Mononuclear cell (primary cell): ENCODE measurements around the gene PPP1R14C. TPM values are rescaled to one million over a fixed set of nuclear protein-coding genes. Genes with fewer than 3 reads are reported as not detected.

Experiments
- H3K27me3 ChIP-seq: 2 replicates; pipeline ENCODE4 v1.6.0; 2011; ENCODE audit warnings: low read length, control low read depth; ENCODE audit not compliant: insufficient read depth
- H3K4me1 ChIP-seq: 2 replicates; pipeline ENCODE4 v1.5.1; 2011; ENCODE audit warnings: mild to moderate bottlenecking, low read length, control low read depth; ENCODE audit not compliant: insufficient read depth
- H3K4me3 ChIP-seq: 2 replicates; pipeline ENCODE4 v1.5.1; 2011; ENCODE audit warnings: mild to moderate bottlenecking, low read length, moderate library complexity
- H3K9me3 ChIP-seq: 2 replicates; pipeline ENCODE4 v1.5.1; 2011; ENCODE audit warnings: low read depth, mild to moderate bottlenecking, control low read depth, low read length
- total RNA-seq: library from RNA; depleted of rRNA; stranded (reverse); fragments of >200 nt; gene quantifications from one replicate; pipeline ENCODE4 v1.2.3, GENCODE V29; 2012

Gene PPP1R14C
- 0.21 TPM for total RNA-seq

DNA sequence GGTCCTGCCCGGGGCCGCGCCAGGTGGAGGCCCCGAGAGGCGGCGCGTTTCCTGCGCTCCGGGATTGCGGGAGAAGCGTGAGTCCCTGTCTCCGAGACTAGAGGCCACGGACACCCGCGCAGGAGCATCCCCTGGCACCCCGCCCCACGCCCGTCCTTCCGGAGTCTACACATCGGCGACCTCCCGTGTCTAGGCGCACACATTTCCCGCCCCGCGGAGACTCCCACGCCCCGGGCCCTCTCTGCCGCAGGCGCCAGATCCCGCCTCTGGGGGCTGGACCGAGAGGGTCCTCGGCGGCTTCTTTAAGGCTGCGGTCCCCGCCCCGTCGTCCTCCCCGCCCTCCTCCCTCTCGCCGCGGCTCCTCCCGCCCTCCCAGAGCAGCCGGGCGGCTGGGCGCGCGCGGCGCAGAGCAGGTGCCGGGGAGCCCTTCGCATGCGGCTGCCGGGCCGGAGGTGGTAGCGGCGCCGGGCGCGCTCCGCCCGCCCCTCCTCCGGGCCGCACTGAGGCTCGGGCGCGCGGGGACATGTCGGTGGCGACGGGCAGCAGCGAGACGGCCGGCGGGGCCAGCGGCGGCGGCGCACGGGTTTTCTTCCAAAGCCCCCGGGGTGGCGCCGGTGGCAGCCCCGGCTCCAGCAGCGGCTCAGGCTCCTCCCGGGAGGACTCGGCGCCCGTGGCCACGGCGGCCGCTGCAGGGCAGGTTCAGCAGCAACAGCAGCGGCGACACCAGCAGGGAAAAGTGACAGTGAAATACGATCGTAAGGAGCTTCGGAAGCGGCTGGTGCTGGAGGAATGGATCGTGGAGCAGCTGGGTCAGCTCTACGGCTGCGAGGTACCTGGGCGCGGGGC lies at the start of gene PPP1R14C:
Gene PPP1R14C, plus strand, starts transcription at position 375 of the 846 bp plus-strand sequence. Its CDS starts 149 bp downstream, at position 524.
- Histone ChIP-seq H3K4me3 (no peak within 1 kb of the TSS), H3K27me3 (peaks cover 76% of the 10 kb centered on the region), H3K9me3 (peaks cover 3% of the 10 kb centered on the region), H3K4me1 (peaks cover 33% of the 10 kb centered on the region)

GRCh38 chr6:150093397-150093796 lies 49.4 kb upstream of the PPP1R14C start:
- no peaks in the 10 kb centered on the region for H3K4me1 ChIP-seq
- H3K4me3 ChIP-seq = no peak overlapping the region
- H3K9me3 ChIP-seq = no peaks in the 10 kb centered on the region
- H3K27me3 ChIP-seq = no peaks in the 10 kb centered on the region

DNA sequence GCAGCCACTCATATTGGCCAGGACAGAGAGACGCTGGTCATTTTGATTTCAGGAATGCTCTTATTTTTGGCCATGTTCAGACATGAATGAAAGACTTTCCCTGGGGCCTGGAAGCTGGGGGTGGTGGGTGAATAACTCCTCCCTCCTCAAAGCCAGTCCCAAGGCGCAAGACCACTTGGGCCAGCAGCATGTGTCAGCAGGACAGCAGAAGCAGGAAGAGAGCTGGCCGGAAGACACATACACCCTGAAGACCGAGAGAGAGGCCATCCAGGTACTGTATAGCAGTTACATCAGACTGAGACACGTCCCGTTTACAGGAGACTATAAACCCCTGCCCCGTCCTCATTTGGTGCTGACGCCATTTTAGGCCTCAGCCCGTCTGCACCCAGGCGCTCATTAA lies 44.7 kb upstream of the PPP1R14C start:
- H3K9me3 ChIP-seq = no peaks in the 10 kb centered on the region
- H3K4me3 ChIP-seq = no peak overlapping the region
- H3K27me3 ChIP-seq = peaks cover 6% of the 10 kb centered on the region
- no peaks in the 10 kb centered on the region for H3K4me1 ChIP-seq

DNA sequence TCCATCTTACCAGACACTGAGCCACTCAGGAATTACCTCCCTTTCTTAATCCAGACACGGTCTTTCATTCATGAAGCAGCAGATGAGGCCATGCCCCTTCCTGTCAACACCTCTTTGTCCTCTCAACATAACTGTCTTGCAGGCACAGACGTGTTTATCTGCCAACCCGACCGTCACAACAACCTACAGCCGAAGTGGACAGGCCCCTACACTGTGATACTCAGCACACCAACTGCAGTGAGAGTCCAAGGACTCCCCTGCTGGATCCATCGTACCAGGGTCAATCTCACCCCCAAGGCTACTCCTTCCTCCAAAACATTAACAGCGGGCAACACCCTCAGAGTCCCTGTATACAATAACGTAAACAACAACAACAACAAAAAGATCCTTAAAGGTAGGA lies 43.3 kb upstream of the PPP1R14C start:
- Histone ChIP-seq H3K27me3 (peaks cover 6% of the 10 kb centered on the region), H3K9me3 (no peaks in the 10 kb centered on the region), H3K4me1 (no peaks in the 10 kb centered on the region), H3K4me3 (no peak overlapping the region)

GRCh38 chr6:150099953-150100352 lies 42.9 kb upstream of the PPP1R14C start:
- Histone ChIP-seq H3K27me3 (peaks cover 6% of the 10 kb centered on the region), H3K9me3 (no peaks in the 10 kb centered on the region), H3K4me3 (no peak overlapping the region), H3K4me1 (no peaks in the 10 kb centered on the region)

DNA sequence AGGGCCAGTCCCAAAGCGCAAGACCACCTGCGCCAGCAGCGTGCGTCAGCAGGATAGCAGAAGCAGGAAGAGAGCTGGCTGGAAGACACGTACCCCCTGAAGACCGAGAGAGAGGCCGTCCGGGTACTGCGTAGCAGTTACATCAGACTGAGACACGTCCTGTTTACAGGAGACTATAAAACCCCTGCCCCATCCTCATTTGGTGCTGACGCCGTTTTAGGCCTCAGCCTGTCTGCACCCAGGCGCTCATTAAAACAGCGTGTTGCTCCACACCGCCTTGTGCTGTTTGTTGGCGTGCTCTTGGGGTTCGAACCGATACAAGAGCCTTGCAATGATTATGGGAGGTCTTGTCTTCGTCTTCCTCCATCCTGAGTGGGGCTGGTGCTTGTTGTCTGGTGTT lies 42.1 kb upstream of the PPP1R14C start:
- no peaks in the 10 kb centered on the region for H3K4me1 ChIP-seq
- no peak overlapping the region for H3K4me3 ChIP-seq
- H3K27me3 ChIP-seq = peaks cover 6% of the 10 kb centered on the region
- no peaks in the 10 kb centered on the region for H3K9me3 ChIP-seq

GRCh38 chr6:150102750-150103270 lies 40.0 kb upstream of the PPP1R14C start:
- Histone ChIP-seq H3K9me3 (no peaks in the 10 kb centered on the region), H3K4me3 (no peak overlapping the region), H3K27me3 (peaks cover 6% of the 10 kb centered on the region), H3K4me1 (no peaks in the 10 kb centered on the region)

- H3K9me3 ChIP-seq = no peaks in the 10 kb centered on the region
- no peak overlapping the region for H3K4me3 ChIP-seq
- no peaks in the 10 kb centered on the region for H3K27me3 ChIP-seq
- no peaks in the 10 kb centered on the region for H3K4me1 ChIP-seq
Observed at GRCh38 chr6:150112233-150112632, 30.6 kb upstream of the PPP1R14C start.

DNA sequence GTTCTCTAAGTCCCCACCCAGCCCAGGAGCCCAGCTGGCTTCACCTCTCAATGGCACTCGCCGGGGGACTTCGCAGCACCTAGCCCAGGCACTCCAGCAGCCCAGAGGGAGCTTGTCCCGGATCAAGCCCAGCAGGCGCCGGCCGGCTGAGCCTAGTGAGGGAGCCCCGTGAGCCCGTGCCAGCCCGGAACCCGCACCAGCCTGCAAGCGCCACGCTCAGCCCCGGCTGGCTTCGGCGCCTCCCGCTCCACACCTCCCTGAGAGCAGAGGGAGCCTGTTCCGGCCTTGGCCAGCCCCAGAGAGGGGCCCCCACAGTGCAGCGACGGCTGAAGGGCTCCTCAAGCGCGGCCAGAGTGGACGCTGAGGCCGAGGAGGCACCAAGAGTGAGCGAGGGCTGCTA lies 27.1 kb upstream of the PPP1R14C start:
- Histone ChIP-seq H3K4me3 (no peak overlapping the region), H3K27me3 (no peaks in the 10 kb centered on the region), H3K9me3 (no peaks in the 10 kb centered on the region), H3K4me1 (no peaks in the 10 kb centered on the region)

DNA sequence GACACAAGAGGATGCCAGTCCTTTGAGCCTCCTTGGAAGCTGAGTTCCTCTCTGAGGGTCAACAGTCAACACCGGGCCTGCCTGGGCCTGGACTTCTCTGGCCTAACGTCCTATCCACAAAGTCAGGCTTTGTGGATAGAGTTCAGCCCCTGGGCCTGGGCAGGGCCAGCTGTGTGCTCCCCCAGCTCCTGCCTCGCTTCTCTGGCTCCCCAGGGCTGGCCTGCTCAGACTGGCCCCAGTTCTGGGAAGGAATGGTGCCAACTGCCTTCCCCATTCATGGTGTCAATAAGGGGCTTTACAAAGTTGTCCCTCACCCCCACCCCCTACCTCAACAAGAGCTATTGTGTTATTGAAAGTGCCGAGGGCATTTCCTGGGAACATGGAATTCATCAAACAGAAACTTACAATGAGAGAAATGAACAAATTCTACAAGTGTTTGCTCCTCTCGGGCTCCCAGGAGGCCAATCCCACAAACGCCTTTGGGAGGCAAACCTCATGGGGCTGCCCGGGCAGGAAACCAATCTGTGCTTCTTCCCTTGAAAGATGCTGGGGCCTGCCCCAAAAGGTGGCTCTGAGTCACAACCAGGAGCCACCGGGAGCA lies 26.5 kb upstream of the PPP1R14C start:
- H3K4me1 ChIP-seq = no peaks in the 10 kb centered on the region
- no peaks in the 10 kb centered on the region for H3K9me3 ChIP-seq
- H3K4me3 ChIP-seq = no peak overlapping the region
- H3K27me3 ChIP-seq = no peaks in the 10 kb centered on the region

DNA sequence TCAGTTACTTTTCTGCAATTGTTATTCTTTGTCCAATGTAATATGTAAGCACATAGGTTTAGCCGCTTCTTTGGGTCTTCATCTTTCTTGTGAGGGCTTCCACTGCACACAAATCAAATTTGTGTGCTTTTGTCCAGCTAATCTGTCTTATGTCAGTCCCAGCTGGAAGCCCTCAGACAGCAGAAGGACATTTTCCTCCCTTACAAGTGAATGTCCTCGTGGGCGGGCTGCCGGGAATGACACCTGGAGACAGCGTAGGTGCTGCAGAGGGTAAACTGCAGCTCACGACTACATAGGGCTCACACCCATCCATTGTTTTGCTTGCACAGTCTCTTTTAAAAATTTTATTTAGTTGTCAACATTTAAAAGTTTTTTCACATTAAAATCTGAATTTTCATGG lies 24.6 kb upstream of the PPP1R14C start:
- H3K4me1 ChIP-seq = no peaks in the 10 kb centered on the region
- H3K4me3 ChIP-seq = no peak overlapping the region
- H3K27me3 ChIP-seq = no peaks in the 10 kb centered on the region
- H3K9me3 ChIP-seq = no peaks in the 10 kb centered on the region

GRCh38 chr6:150118627-150119026 lies 24.2 kb upstream of the PPP1R14C start:
- no peaks in the 10 kb centered on the region for H3K9me3 ChIP-seq
- H3K4me1 ChIP-seq = no peaks in the 10 kb centered on the region
- H3K4me3 ChIP-seq = no peak overlapping the region
- H3K27me3 ChIP-seq = no peaks in the 10 kb centered on the region

GRCh38 chr6:150119173-150119572 lies 23.7 kb upstream of the PPP1R14C start:
- Histone ChIP-seq H3K27me3 (no peaks in the 10 kb centered on the region), H3K4me1 (no peaks in the 10 kb centered on the region), H3K9me3 (no peaks in the 10 kb centered on the region), H3K4me3 (no peak overlapping the region)

DNA sequence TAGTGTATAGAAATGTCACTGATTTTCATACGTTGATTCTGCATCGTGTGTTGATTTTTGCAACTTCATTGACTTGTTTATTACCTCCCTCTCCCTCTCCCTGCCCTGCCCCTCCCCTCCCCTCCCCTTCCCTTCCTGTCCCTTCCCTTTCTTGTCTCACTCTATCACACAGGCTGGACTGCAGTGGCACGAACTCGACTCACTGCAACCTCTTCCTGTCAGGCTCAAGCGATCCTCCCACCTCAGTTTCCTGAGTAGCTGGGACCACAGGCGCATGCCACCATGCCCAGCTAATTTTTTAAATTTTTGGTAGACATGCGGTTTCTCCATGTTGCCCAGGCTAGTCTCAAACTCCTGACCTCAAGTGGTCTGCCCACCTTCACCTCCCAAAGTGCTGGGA lies 19.2 kb upstream of the PPP1R14C start:
- Histone ChIP-seq H3K4me1 (no peaks in the 10 kb centered on the region), H3K27me3 (no peaks in the 10 kb centered on the region), H3K4me3 (no peak overlapping the region), H3K9me3 (no peaks in the 10 kb centered on the region)

DNA sequence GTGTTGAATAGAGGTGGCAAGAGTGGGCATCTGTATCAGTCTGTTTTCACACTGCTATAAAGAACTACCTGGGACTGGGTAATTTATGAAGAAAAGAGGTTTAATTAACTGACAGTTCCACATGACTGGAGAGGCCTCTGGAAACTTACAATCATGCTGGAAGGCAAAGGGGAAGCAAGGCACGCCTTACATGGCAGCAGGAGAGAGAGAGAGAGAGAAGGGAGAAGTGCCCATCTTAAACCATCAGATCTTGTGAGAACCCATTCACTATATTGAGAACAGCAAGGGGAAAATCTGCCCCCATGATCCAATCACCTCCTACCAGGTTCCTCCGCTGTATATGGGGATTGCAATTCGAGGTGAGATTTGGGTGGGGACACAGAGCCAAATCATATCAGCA lies 18.6 kb upstream of the PPP1R14C start:
- Histone ChIP-seq H3K4me1 (no peaks in the 10 kb centered on the region), H3K27me3 (no peaks in the 10 kb centered on the region), H3K4me3 (no peak overlapping the region), H3K9me3 (no peaks in the 10 kb centered on the region)
